GM10248 (cell line): Measurements from ENCODE around the gene ETFRF1.

Source experiments
- CTCF ChIA-PET: fragments of 300-600 bp; sonication (Branson Sonifier 250); formaldehyde crosslinking; extraction: SDS; loops from one replicate; lab custom pipeline; 2021; ENCODE audit warnings: antibody characterized with exemption; lab: Yijun Ruan, JAX
- POLR2A ChIA-PET: fragments of 350-650 bp; sonication (Branson Sonifier 250); formaldehyde crosslinking; extraction: SDS; loops from one replicate; lab custom pipeline; 2020; ENCODE audit warnings: antibody characterized with exemption; lab: Yijun Ruan, JAX
- DNase-seq: peaks from one replicate; pipeline ENCODE4 v3.0.0; 2012; ENCODE audit errors: extremely low spot score
- CTCF ChIP-seq: IDR thresholded peaks from 2 replicates; pipeline ENCODE4 v1.5.1; 2012; ENCODE audit warnings: mild to moderate bottlenecking, low read depth; ENCODE audit errors: extremely low read depth, missing control alignments, control extremely low read depth

Gene ETFRF1

GRCh38 chr12:25195056-25195971 lies at the start of gene ETFRF1, which contains the start of gene DNAI7:
Gene ETFRF1, plus strand, starts transcription at chr12:25195237. Its CDS starts 8,720 bp downstream, at chr12:25203957.
Gene DNAI7, minus strand, starts transcription at chr12:25195160. Its CDS starts 82 bp downstream, at chr12:25195078.
- ChIA-PET CTCF (interaction anchor here (0.8 to 2.1 kb wide), 7 partner anchors 9 to 192 kb away, joined by 3 to 6 read pairs (median 4); no protein-coding TSS in a partner anchor), POLR2A (interaction anchor here (0.8 kb wide), 1 partner anchor 55 kb away, joined by 3 read pairs; the partner anchor contains the start of gene KRAS)
- no peak for TF ChIP-seq CTCF
- peak; percentile 94 for DNase-seq

GRCh38 chr12:25146686-25147085 lies 48.4 kb upstream of the ETFRF1 start:
- ChIA-PET POLR2A (no interaction called here), CTCF (interaction anchor here (0.8 to 1.1 kb wide), 2 partner anchors 8 to 15 kb away, joined by 3 to 5 read pairs; no protein-coding TSS in a partner anchor)
- DNase-seq: no peak
- TF ChIP-seq CTCF: no peak

- no peak for TF ChIP-seq CTCF
- DNase-seq: no peak
- ChIA-PET CTCF (interaction anchor here (0.9 to 1.7 kb wide), 8 partner anchors 9 to 205 kb away, joined by 3 to 5 read pairs (median 3); no protein-coding TSS in a partner anchor), POLR2A (no interaction called here)
Measured at GRCh38 chr12:25151476-25151875, 43.6 kb upstream of the ETFRF1 start.

- DNase-seq: no peak
- POLR2A ChIA-PET: no interaction called here
- CTCF ChIA-PET: interaction anchor here (0.5 to 3.9 kb wide), 11 partner anchors 9 to 206 kb away, joined by 3 to 32 read pairs (median 3); no protein-coding TSS in a partner anchor
Measured at GRCh38 chr12:25152055-25152454, 43.0 kb upstream of the ETFRF1 start.

GRCh38 chr12:25155022-25155576 lies 39.9 kb upstream of the ETFRF1 start:
- peak; percentile 62 for DNase-seq
- ChIA-PET CTCF (interaction anchor here (0.8 to 3.9 kb wide), 30 partner anchors 8 to 339 kb away, joined by 3 to 32 read pairs (median 4); partner anchors contain the start of genes DNAI7 and ETFRF1), POLR2A (no interaction called here)
- peak; percentile 57 for TF ChIP-seq CTCF

More at GRCh38 chr12:25152055-25152454, 43.0 kb upstream of the ETFRF1 start:
- TF ChIP-seq CTCF: no peak

GRCh38 chr12:25156061-25156460 lies 39.0 kb upstream of the ETFRF1 start:
- CTCF ChIA-PET: interaction anchor here (0.8 to 3.9 kb wide), 8 partner anchors 11 to 164 kb away, joined by 3 to 32 read pairs (median 10); partner anchors contain the start of genes DNAI7 and ETFRF1
- TF ChIP-seq CTCF: no peak
- POLR2A ChIA-PET: no interaction called here
- DNase-seq: no peak
